WTC11 (cell line): ENCODE measurements around the gene PNMA1. TPM values are rescaled to one million over a fixed set of nuclear protein-coding genes. Genes with fewer than 3 reads are reported as not detected.
A peak's percentile ranks its signal among the peaks of the same experiment; 100 is the strongest.

Source experiments
- ATAC-seq: fragments of 200-7000 bp; cut with Tn5 transposase; 2 replicates; pipeline ENCODE4 v1.10.0; 2021; ENCODE audit warnings: mild to moderate bottlenecking, moderate library complexity
- CTCF ChIA-PET: fragments of 300-600 bp; sonication (Branson Sonifier 250); formaldehyde crosslinking; loops from one replicate; lab custom pipeline; 2021; ENCODE audit warnings: antibody characterized with exemption; lab: Charles Lee
- POLR2A ChIA-PET: fragments of 350-600 bp; sonication (Branson Sonifier 250); formaldehyde crosslinking; loops from one replicate; lab custom pipeline; 2021; ENCODE audit warnings: antibody characterized with exemption; lab: Charles Lee
- DNase-seq: peaks from one replicate; pipeline ENCODE4 v3.0.0; 2021; ENCODE audit warnings: low spot score
- H3K27ac Mint-ChIP-seq: 2 replicates; pipeline ENCODE4 v1.8.0; 2021; ENCODE audit warnings: mixed read lengths
- H3K27me3 Mint-ChIP-seq: 2 replicates; pipeline ENCODE4 v1.8.0; 2021; ENCODE audit warnings: low read depth, mild to moderate bottlenecking, moderate library complexity, mixed read lengths
- H3K36me3 Mint-ChIP-seq: 2 replicates; pipeline ENCODE4 v1.8.0; 2021; ENCODE audit warnings: mixed read lengths
- H3K4me1 Mint-ChIP-seq: 2 replicates; pipeline ENCODE4 v1.8.0; 2022; ENCODE audit warnings: mixed read lengths
- H3K4me3 Mint-ChIP-seq: 2 replicates; pipeline ENCODE4 v1.8.0; 2021; ENCODE audit warnings: mild to moderate bottlenecking, moderate library complexity, mixed read lengths
- H3K9me3 Mint-ChIP-seq: 2 replicates; pipeline ENCODE4 v1.8.0; 2021; ENCODE audit warnings: mixed read lengths
- AFF4 ChIP-seq: sonication (generic); formaldehyde crosslinking; IDR thresholded peaks from 2 replicates; pipeline ENCODE4 v1.8.1; 2023; ENCODE audit warnings: mild to moderate bottlenecking, missing genetic modification reagents, borderline replicate concordance
- ATF1 ChIP-seq: sonication (generic); formaldehyde crosslinking; IDR thresholded peaks from 2 replicates; pipeline ENCODE4 v1.8.1; 2023; ENCODE audit warnings: mild to moderate bottlenecking, moderate library complexity, missing genetic modification reagents
- ELF4 ChIP-seq: sonication (generic); formaldehyde crosslinking; IDR thresholded peaks from 2 replicates; pipeline ENCODE4 v1.8.1; 2022; ENCODE audit warnings: low read depth, mild to moderate bottlenecking, moderate library complexity, missing genetic modification reagents
- GABPB1 ChIP-seq: sonication (generic); formaldehyde crosslinking; IDR thresholded peaks from 2 replicates; pipeline ENCODE4 v1.8.1; 2023; ENCODE audit warnings: mild to moderate bottlenecking, missing genetic modification reagents
- IRF1 ChIP-seq: sonication (generic); formaldehyde crosslinking; IDR thresholded peaks from 2 replicates; pipeline ENCODE4 v1.8.0; 2023; ENCODE audit warnings: missing genetic modification reagents
- MAX ChIP-seq: sonication (generic); formaldehyde crosslinking; IDR thresholded peaks from 2 replicates; pipeline ENCODE4 v1.8.0; 2022; ENCODE audit warnings: mild to moderate bottlenecking, missing genetic modification reagents
- MXD4 ChIP-seq: fragments of 250-450 bp; sonication (Bioruptor Pico); IDR thresholded peaks from 2 replicates; pipeline ENCODE4 v1.8.0; 2021; ENCODE audit warnings: mild to moderate bottlenecking, moderate library complexity, borderline replicate concordance
- NFATC4 ChIP-seq: fragments of 250-450 bp; sonication (Bioruptor Pico); IDR thresholded peaks from 2 replicates; pipeline ENCODE4 v1.9.0; 2021; ENCODE audit warnings: mild to moderate bottlenecking
- NFE2L1 ChIP-seq: sonication (generic); formaldehyde crosslinking; IDR thresholded peaks from 2 replicates; pipeline ENCODE4 v1.8.1; 2023; ENCODE audit warnings: missing genetic modification reagents
- NR3C1 ChIP-seq: sonication (generic); formaldehyde crosslinking; conservative IDR thresholded peaks from 2 replicates; pipeline ENCODE4 v1.8.1; 2023; ENCODE audit warnings: low read depth, mild to moderate bottlenecking, missing genetic modification reagents
- PREB ChIP-seq: sonication (generic); formaldehyde crosslinking; IDR thresholded peaks from 2 replicates; pipeline ENCODE4 v1.8.1; 2022; ENCODE audit warnings: mild to moderate bottlenecking, missing genetic modification reagents, moderate library complexity, borderline replicate concordance
- RELA ChIP-seq: sonication (generic); formaldehyde crosslinking; IDR thresholded peaks from 2 replicates; pipeline ENCODE4 v1.8.1; 2022; ENCODE audit warnings: missing genetic modification reagents, mild to moderate bottlenecking, borderline replicate concordance
- STAT6 ChIP-seq: sonication (generic); formaldehyde crosslinking; conservative IDR thresholded peaks from 2 replicates; pipeline ENCODE4 v1.8.1; 2023; ENCODE audit warnings: mild to moderate bottlenecking, low read depth, missing genetic modification reagents, moderate library complexity
- TCF7 ChIP-seq: sonication (generic); formaldehyde crosslinking; IDR thresholded peaks from 2 replicates; pipeline ENCODE4 v1.8.0; 2022; ENCODE audit warnings: mild to moderate bottlenecking, low read depth, missing genetic modification reagents, moderate library complexity
- TEAD1 ChIP-seq: sonication (generic); formaldehyde crosslinking; IDR thresholded peaks from 2 replicates; pipeline ENCODE4 v1.8.0; 2022; ENCODE audit warnings: mild to moderate bottlenecking, missing genetic modification reagents
- TP53 ChIP-seq: sonication (generic); formaldehyde crosslinking; IDR thresholded peaks from 2 replicates; pipeline ENCODE4 v1.8.1; 2023; ENCODE audit warnings: mild to moderate bottlenecking, missing genetic modification reagents
- ZNF121 ChIP-seq: sonication (generic); formaldehyde crosslinking; IDR thresholded peaks from 2 replicates; pipeline ENCODE4 v1.8.0; 2023; ENCODE audit warnings: missing genetic modification reagents
- ZNF138 ChIP-seq: sonication (generic); formaldehyde crosslinking; conservative IDR thresholded peaks from 2 replicates; pipeline ENCODE4 v1.8.1; 2022; ENCODE audit warnings: mild to moderate bottlenecking, moderate library complexity, missing genetic modification reagents
- ZNF317 ChIP-seq: sonication (generic); formaldehyde crosslinking; IDR thresholded peaks from 2 replicates; pipeline ENCODE4 v1.8.1; 2023; ENCODE audit warnings: low read depth, mild to moderate bottlenecking, moderate library complexity, missing genetic modification reagents, borderline replicate concordance
- ZNF416 ChIP-seq: fragments of 250-450 bp; sonication (Bioruptor Pico); IDR thresholded peaks from 2 replicates; pipeline ENCODE4 v1.9.0; 2021; ENCODE audit warnings: mild to moderate bottlenecking, inconsistent platforms
- total RNA-seq: library from RNA; stranded (reverse); gene quantifications from 3 replicates; pipeline ENCODE4 v1.2.3, GENCODE V29; 2021

PNMA1 gene
- total RNA-seq, 1 experiment from 2014 or later, result 46.0 TPM

- TF ChIP-seq STAT6 (CRISPR knock-in tag) (no peak), TP53 (CRISPR knock-in tag) (no peak; the same call in 1 of the 2 replicates), ZNF121 (CRISPR knock-in tag) (no peak), GABPB1 (CRISPR knock-in tag) (0 out of 2 replicates have a peak, but pooled peaks have one; percentile 39), AFF4 (CRISPR knock-in tag) (no peak), TEAD1 (CRISPR knock-in tag) (peak; percentile 86; the same call in 1 of the 2 replicates), ZNF416 (CRISPR knock-in tag) (peak; percentile 65; the same call in 1 of the 2 replicates), ZNF317 (CRISPR knock-in tag) (no peak), MAX (CRISPR knock-in tag) (peak; percentile 92), RELA (no peak; the same call in 1 of the 2 replicates), ZNF138 (CRISPR knock-in tag) (no peak), TCF7 (CRISPR knock-in tag) (no peak; the same call in 1 of the 2 replicates), IRF1 (CRISPR knock-in tag) (no peak), PREB (CRISPR knock-in tag) (peak; percentile 55)
These were observed at the start of gene PNMA1 (continued) for GRCh38 chr14:73713803-73714655.

GRCh38 chr14:73763396-73763795 is 49.2 kb upstream of the PNMA1 start:
- CTCF ChIA-PET, result interaction anchor here (0.7 to 1.4 kb wide), 3 partner anchors 13 to 276 kb away, joined by 3 to 6 read pairs (median 6); no protein-coding TSS in a partner anchor
- H3K4me3 Mint-ChIP-seq, result no peak overlapping the region
- POLR2A ChIA-PET, result no interaction called here
- H3K27ac Mint-ChIP-seq, result no peak overlapping the region
- no peaks in the 10 kb centered on the region for H3K36me3 Mint-ChIP-seq
- peaks cover 33% of the 10 kb centered on the region for H3K4me1 Mint-ChIP-seq
- H3K9me3 Mint-ChIP-seq, result no peaks in the 10 kb centered on the region
- DNase-seq (no peak), ATAC-seq (no peak)
- TF ChIP-seq IRF1 (CRISPR knock-in tag), result no peak
- no peak for TF ChIP-seq ELF4
- no peak for TF ChIP-seq MXD4
- TF ChIP-seq ATF1 (CRISPR knock-in tag), result no peak
- no peak for TF ChIP-seq NFE2L1 (CRISPR knock-in tag)
- TF ChIP-seq NFATC4 (CRISPR knock-in tag), result no peak
- no peak for TF ChIP-seq NR3C1 (CRISPR knock-in tag)
- H3K27me3 Mint-ChIP-seq, result peaks cover 23% of the 10 kb centered on the region
